HFFc6 (cell line): ENCODE measurements around the gene BAHD1. TPM values are rescaled to one million over a fixed set of nuclear protein-coding genes. Genes with fewer than 3 reads are reported as not detected.

Experiments used
- DNase-seq: peaks from one replicate; pipeline ENCODE4 v3.0.0-alpha.2; 2018
- H3K27ac Mint-ChIP-seq: 2 replicates; pipeline ENCODE4 v1.8.0; 2020; ENCODE audit warnings: mild to moderate bottlenecking, mixed read lengths
- H3K27me3 Mint-ChIP-seq: 2 replicates; pipeline ENCODE4 v1.8.0; 2021; ENCODE audit warnings: mild to moderate bottlenecking, moderate library complexity, mixed read lengths; ENCODE audit not compliant: insufficient read depth
- H3K36me3 Mint-ChIP-seq: 2 replicates; pipeline ENCODE4 v1.8.0; 2021; ENCODE audit warnings: low read depth, mixed read lengths
- H3K4me1 Mint-ChIP-seq: 2 replicates; pipeline ENCODE4 v1.8.0; 2020; ENCODE audit warnings: low read depth, mixed read lengths
- H3K4me3 Mint-ChIP-seq: 2 replicates; pipeline ENCODE4 v1.8.0; 2020; ENCODE audit warnings: mild to moderate bottlenecking, moderate library complexity, mixed read lengths
- H3K9me3 Mint-ChIP-seq: 2 replicates; pipeline ENCODE4 v1.8.0; 2020; ENCODE audit warnings: mild to moderate bottlenecking, mixed read lengths
- total RNA-seq, 6 experiments: library from RNA; stranded (reverse); fragmentation: NEBNext Ultra II Directional; extraction: Animal tissue kit (Norgen Biotek cat#: 25700); gene quantifications; 2 replicates in 1 of 6; 3 replicates in 5 of 6; pipeline ENCODE4 v1.2.3, GENCODE V29; 2021
- TF ChIP-seq, protein P1 (sequence below): fragments of 200-600 bp; sonication (generic); IDR thresholded peaks from 2 replicates; pipeline ENCODE4 v1.5.0; 2021; ENCODE audit warnings: antibody characterized with exemption, mild to moderate bottlenecking

Gene BAHD1
- total RNA-seq, 6 experiments from 2014 or later, result 12.7 to 14.4 (median 14.2) TPM

- Mint-ChIP-seq H3K9me3 (no peaks in the 10 kb centered on the region), H3K4me3 (peak overlapping the region; percentile 78), H3K27ac (no peak overlapping the region), H3K36me3 (no peaks in the 10 kb centered on the region), H3K4me1 (peaks cover 23% of the 10 kb centered on the region), H3K27me3 (peaks cover 29% of the 10 kb centered on the region)
- no peak for DNase-seq
- TF ChIP-seq, protein P1, sequence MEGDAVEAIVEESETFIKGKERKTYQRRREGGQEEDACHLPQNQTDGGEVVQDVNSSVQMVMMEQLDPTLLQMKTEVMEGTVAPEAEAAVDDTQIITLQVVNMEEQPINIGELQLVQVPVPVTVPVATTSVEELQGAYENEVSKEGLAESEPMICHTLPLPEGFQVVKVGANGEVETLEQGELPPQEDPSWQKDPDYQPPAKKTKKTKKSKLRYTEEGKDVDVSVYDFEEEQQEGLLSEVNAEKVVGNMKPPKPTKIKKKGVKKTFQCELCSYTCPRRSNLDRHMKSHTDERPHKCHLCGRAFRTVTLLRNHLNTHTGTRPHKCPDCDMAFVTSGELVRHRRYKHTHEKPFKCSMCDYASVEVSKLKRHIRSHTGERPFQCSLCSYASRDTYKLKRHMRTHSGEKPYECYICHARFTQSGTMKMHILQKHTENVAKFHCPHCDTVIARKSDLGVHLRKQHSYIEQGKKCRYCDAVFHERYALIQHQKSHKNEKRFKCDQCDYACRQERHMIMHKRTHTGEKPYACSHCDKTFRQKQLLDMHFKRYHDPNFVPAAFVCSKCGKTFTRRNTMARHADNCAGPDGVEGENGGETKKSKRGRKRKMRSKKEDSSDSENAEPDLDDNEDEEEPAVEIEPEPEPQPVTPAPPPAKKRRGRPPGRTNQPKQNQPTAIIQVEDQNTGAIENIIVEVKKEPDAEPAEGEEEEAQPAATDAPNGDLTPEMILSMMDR, result no peak
Measured at GRCh38 chr15:40512440-40512839, 71.7 kb downstream of the BAHD1 start.

DNA sequence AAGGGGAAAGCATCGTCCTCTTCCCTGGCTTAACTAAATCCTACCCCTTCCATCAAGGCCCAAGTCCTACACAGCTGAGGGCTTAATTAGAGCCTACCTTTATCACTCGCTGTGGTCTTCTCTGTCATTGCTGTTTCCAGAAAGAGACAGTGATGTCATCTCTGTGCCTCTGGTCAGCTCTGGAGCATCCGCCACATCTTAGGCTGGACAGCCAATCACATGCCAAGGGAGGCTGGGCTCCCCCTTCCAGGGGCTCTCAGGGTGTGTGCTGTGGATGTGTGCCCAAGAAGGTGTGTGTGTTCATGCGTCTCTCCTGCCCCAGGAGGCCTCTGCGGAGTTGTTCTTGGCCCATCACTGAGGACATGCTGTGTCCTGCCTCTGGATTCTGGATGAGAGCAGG, 72.9 kb downstream of the BAHD1 start:
- Mint-ChIP-seq H3K36me3 (no peaks in the 10 kb centered on the region), H3K27ac (no peak overlapping the region), H3K4me1 (peaks cover 19% of the 10 kb centered on the region), H3K9me3 (no peaks in the 10 kb centered on the region), H3K4me3 (no peak overlapping the region), H3K27me3 (peaks cover 27% of the 10 kb centered on the region)
- no peak for DNase-seq
- TF ChIP-seq, protein P1, result no peak

GRCh38 chr15:40516322-40516721, 75.6 kb downstream of the BAHD1 start:
- H3K9me3 Mint-ChIP-seq, result no peaks in the 10 kb centered on the region
- TF ChIP-seq, protein P1, result no peak
- H3K4me3 Mint-ChIP-seq, result no peak overlapping the region
- peaks cover 18% of the 10 kb centered on the region for H3K4me1 Mint-ChIP-seq
- no peak for DNase-seq
- no peaks in the 10 kb centered on the region for H3K36me3 Mint-ChIP-seq
- H3K27ac Mint-ChIP-seq, result no peak overlapping the region
- H3K27me3 Mint-ChIP-seq, result peaks cover 23% of the 10 kb centered on the region

Other genes with a start within 250 kb of the BAHD1 start
- gene PAK6, start 201.9 kb upstream of the BAHD1 start, total RNA-seq, result not detected
- not detected for gene ANKRD63, start 157.9 kb upstream of the BAHD1 start, total RNA-seq
- gene PLCB2, start 133.0 kb upstream of the BAHD1 start, total RNA-seq, result 1 to 10 TPM in 1 of 6 experiments, under 1 TPM in 5; 0.12 to 1.0 (median 0.48) TPM
- gene INAFM2, start 117.3 kb upstream of the BAHD1 start, total RNA-seq, result 10 to 100 TPM; 19.6 to 32.8 (median 23.4) TPM
- gene CCDC9B, start 100.0 kb upstream of the BAHD1 start, total RNA-seq, result 10 to 100 TPM; 54.3 to 92.3 (median 57.9) TPM
- gene PHGR1, start 89.9 kb upstream of the BAHD1 start, total RNA-seq, result not detected
- under 1 TPM; 0.03 to 0.26 (median 0.21) TPM for gene DISP2, start 82.7 kb upstream of the BAHD1 start, total RNA-seq
- gene KNSTRN, start 58.2 kb upstream of the BAHD1 start, total RNA-seq, result 10 to 100 TPM; 26.2 to 49.7 (median 47.5) TPM
- gene IVD, start 35.2 kb upstream of the BAHD1 start, total RNA-seq, result 10 to 100 TPM; 48.5 to 69.9 (median 50.4) TPM
- 10 to 100 TPM; 26.3 to 32.5 (median 28.4) TPM for gene CHST14, start 30.0 kb downstream of the BAHD1 start, total RNA-seq
- gene CCDC32, start 124.1 kb downstream of the BAHD1 start, total RNA-seq, result 10 to 100 TPM; 17.6 to 21.4 (median 20.5) TPM
- gene RPUSD2, start 128.3 kb downstream of the BAHD1 start, total RNA-seq, result 10 to 100 TPM; 10.3 to 13.7 (median 11.9) TPM
- 10 to 100 TPM in 5 of 6 experiments, 1 to 10 TPM in 1; 8.9 to 26.8 (median 20.0) TPM for gene KNL1, start 153.3 kb downstream of the BAHD1 start, total RNA-seq